Astrocyte of the spinal cord (primary cell): Measurements from ENCODE around the gene SESN1.

Source experiments
- DNase-seq: peaks from one replicate; pipeline ENCODE4 v3.0.0; 2011; ENCODE audit warnings: low read depth, low spot score
- H3K4me3 ChIP-seq: 2 replicates; pipeline ENCODE4 v1.5.1; 2011; ENCODE audit warnings: low read depth, mild to moderate bottlenecking, low read length, moderate library complexity
- in situ Hi-C: cut with HindIII; loops from 2 replicates; pipeline ENCODE4 v1.10.0; 2017; ENCODE audit warnings: low sequenced_read_pairs
- TF ChIP-seq, protein P1 (sequence below): IDR thresholded peaks from 2 replicates; pipeline ENCODE4 v1.5.1; 2012; ENCODE audit warnings: low read depth, mild to moderate bottlenecking, low read length, inconsistent platforms

Gene SESN1

GRCh38 chr6:109104512-109104911 is 9.9 kb upstream of the SESN1 start:
- H3K4me3 ChIP-seq: no peak overlapping the region
- TF ChIP-seq, protein P1, sequence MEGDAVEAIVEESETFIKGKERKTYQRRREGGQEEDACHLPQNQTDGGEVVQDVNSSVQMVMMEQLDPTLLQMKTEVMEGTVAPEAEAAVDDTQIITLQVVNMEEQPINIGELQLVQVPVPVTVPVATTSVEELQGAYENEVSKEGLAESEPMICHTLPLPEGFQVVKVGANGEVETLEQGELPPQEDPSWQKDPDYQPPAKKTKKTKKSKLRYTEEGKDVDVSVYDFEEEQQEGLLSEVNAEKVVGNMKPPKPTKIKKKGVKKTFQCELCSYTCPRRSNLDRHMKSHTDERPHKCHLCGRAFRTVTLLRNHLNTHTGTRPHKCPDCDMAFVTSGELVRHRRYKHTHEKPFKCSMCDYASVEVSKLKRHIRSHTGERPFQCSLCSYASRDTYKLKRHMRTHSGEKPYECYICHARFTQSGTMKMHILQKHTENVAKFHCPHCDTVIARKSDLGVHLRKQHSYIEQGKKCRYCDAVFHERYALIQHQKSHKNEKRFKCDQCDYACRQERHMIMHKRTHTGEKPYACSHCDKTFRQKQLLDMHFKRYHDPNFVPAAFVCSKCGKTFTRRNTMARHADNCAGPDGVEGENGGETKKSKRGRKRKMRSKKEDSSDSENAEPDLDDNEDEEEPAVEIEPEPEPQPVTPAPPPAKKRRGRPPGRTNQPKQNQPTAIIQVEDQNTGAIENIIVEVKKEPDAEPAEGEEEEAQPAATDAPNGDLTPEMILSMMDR: no peak
- no peak for DNase-seq
- in situ Hi-C loops: no loop called here

- in situ Hi-C loops: no loop called here
- DNase-seq: no peak
- H3K4me3 ChIP-seq: no peak overlapping the region
- TF ChIP-seq, protein P1: no peak
Observed at GRCh38 chr6:109103942-109104341, 9.3 kb upstream of the SESN1 start.

- DNase-seq: no peak
- no peak overlapping the region for H3K4me3 ChIP-seq
- TF ChIP-seq, protein P1: no peak
- in situ Hi-C loops: no loop called here
Observed at GRCh38 chr6:109102762-109103161, 8.1 kb upstream of the SESN1 start.

GRCh38 chr6:109097661-109098060 is 3.0 kb upstream of the SESN1 start:
- DNase-seq: no peak
- in situ Hi-C loops: no loop called here
- TF ChIP-seq, protein P1: no peak
- no peak overlapping the region for H3K4me3 ChIP-seq

GRCh38 chr6:109096208-109096607 is 1.6 kb upstream of the SESN1 start:
- in situ Hi-C loops: no loop called here

DNA sequence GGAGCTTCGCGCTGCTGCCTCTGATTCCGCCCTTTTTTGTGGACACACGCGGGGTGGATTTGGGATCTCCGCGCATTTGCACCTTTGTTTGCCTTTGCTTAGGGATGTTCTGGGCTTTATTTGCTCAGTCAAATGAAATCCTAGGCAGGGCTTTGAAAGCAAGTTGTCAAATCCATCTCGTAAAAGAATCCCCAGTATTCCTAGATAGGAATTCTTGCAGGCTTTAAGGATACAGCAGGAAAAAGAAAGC is 1.1 kb upstream of the SESN1 start:
- no peak for DNase-seq
- TF ChIP-seq, protein P1: no peak
- H3K4me3 ChIP-seq: peak overlapping the region; percentile 69
- in situ Hi-C loops: no loop called here

More at GRCh38 chr6:109096208-109096607, 1.6 kb upstream of the SESN1 start:
- H3K4me3 ChIP-seq: peak overlapping the region; percentile 69
- no peak for DNase-seq
- TF ChIP-seq, protein P1: no peak
